GM13976 (cell line): ENCODE data around the gene NAT8L.

ENCODE experiments used
- DNase-seq: peaks from one replicate; pipeline ENCODE4 v3.0.0; 2012; ENCODE audit warnings: low spot score
- in situ Hi-C: fragments of 300-500 bp; cut with MboI; formaldehyde crosslinking; loops from one replicate; pipeline ENCODE4 v1.12.0; 2022; ENCODE audit warnings: low sequenced_read_pairs, mixed read lengths, inconsistent platforms; ENCODE audit not compliant: unreplicated experiment
- TF ChIP-seq, protein P1 (sequence below): IDR thresholded peaks from 2 replicates; pipeline ENCODE4 v1.5.1; 2012; ENCODE audit warnings: borderline replicate concordance, mild to moderate bottlenecking; ENCODE audit not compliant: insufficient read depth; ENCODE audit errors: extremely low read depth, missing control alignments, control extremely low read depth

The NAT8L gene

DNA sequence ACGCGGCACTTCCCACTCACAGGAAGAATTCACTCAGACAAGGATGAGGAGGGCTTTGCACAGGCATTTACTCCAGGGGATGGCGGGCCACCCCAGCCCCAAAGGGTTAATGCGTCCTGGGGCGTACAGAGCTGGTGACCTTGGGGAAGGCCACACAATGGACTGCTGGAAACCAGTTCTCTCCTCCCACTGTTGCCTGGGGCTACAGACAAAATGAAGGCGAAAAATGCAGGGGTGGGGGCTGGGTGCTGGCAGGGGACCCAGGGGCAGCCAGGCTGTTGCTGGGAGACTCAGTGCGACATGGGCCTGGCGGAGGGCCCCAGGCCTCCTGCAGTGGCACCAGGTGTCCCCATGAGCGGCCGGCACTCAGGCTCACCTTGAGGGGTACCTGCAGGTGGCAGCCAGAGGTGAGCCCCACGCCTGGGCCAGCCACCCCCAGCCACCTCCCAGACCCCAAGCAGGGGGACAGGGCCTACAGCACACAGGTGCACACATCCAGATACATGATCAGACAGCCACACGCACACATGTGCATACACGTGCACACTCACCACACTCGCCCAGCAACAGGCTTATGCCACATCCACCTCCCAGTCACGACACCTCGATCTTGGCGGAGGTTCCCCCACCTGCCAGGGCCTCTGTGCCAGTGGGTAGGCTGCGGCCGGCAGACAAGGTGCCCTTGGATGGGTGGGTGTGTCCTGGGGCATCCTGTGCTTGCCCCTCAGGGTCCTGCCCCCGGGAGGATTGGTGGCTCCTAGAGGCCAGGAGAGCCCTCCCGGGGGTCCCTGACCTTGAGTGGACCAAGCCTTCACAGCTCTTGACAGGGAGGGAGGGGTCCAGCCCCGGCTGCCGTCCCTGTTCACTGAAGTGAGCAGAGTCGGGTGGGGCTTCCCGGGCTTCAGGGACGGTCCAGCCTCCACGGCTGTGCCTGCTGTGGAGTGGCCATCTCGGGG is 13.1 kb downstream of the NAT8L start:
- TF ChIP-seq, protein P1, sequence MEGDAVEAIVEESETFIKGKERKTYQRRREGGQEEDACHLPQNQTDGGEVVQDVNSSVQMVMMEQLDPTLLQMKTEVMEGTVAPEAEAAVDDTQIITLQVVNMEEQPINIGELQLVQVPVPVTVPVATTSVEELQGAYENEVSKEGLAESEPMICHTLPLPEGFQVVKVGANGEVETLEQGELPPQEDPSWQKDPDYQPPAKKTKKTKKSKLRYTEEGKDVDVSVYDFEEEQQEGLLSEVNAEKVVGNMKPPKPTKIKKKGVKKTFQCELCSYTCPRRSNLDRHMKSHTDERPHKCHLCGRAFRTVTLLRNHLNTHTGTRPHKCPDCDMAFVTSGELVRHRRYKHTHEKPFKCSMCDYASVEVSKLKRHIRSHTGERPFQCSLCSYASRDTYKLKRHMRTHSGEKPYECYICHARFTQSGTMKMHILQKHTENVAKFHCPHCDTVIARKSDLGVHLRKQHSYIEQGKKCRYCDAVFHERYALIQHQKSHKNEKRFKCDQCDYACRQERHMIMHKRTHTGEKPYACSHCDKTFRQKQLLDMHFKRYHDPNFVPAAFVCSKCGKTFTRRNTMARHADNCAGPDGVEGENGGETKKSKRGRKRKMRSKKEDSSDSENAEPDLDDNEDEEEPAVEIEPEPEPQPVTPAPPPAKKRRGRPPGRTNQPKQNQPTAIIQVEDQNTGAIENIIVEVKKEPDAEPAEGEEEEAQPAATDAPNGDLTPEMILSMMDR: no peak
- DNase-seq: no peak
- in situ Hi-C loops: no loop called here

DNA sequence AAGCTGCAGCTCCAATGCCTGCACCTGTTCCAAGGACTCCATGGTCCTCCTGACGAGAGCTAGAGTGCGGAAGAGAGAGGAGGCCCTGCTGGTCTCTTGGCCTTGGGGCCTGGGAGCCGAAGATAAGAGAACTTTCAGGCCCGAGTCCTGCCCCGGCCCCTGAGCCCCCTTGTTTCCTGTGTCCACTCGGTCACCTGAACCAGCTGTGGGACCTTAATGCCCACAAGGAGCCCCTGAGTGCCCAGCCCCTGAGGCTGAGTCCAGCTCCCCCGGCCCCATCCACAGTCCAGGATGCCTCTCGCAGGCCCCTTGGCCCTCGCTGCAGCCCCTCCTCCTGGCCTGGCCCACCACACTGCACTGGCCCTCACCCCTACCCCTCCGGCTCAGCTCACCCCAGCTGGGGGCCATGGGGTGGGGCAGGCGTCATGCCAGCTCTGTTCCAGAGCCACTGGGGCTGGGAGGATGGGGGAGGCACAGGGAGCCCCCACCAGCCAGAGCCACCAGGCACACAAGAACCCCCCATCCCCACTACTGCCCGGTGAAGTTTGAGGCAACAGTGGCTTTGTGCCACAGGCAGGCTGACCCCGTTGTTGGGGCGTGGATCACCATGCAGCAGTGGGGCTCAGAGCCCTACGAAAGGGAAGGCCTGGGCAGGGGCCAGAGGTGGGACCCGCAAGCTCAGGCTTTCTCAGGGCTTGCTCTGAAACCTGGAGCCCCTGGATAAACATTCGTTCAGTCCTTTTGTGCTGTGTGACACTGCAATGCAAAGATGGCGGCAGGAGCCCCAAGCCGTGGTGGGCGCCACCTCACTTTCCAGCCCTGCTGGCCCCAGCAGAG is 14.1 kb downstream of the NAT8L start:
- DNase-seq: no peak
- TF ChIP-seq, protein P1: no peak
- in situ Hi-C loops: no loop called here

DNA sequence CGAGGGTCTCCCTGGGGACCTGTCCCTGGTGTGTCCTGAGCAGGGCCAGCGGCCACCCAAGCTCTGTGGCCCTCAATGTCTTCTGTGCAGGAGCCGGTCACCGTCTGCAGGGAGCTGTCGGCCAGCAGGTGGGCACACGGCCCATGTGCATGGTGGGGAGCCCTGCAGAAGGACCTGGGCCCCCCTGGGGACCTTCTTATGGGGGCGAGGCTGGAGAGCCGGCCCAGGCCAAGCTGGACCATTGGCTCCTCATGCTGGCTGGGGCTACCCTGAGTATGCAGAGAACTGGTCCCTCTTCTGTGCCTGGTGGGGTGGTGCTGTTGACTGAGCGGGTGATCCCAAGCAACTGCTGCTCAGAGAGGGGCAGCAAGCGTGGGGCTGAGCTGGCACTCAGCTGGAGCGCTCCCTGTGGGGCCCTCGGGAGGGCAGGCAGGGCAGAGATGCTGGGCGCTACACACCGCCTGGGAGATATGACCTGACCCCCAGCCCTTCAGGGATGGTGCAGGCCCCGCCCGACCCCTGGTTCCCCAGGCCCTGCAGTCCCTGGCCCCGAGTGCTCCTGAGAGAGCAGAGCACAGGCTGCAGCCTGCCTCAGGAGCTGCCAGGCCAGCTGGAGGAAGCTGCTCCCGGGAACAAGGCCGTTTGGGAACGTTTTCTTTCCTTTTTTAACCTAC is 14.8 kb downstream of the NAT8L start:
- DNase-seq: no peak
- in situ Hi-C loops: no loop called here
- TF ChIP-seq, protein P1: no peak

DNA sequence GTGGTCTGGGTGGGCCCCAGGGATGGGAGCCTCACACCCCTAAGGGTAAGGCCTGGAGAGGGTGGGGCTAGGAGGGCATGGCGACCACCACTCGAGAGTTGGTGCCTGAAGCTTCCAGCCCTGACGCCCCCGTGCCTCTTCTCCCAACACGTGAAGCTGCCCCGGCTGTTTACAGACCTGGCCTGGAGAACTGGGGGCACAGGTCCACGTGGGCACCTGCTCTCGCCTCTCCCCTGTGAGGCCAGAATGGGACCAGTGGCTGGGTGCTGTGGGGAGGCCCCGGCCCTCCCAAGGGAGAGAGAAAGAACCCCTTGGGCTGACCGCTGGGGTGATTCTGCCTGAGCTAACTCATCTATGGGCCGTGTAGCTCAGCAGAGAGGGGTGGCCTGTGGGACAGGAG is 15.5 kb downstream of the NAT8L start:
- TF ChIP-seq, protein P1: no peak
- no peak for DNase-seq
- in situ Hi-C loops: no loop called here

DNA sequence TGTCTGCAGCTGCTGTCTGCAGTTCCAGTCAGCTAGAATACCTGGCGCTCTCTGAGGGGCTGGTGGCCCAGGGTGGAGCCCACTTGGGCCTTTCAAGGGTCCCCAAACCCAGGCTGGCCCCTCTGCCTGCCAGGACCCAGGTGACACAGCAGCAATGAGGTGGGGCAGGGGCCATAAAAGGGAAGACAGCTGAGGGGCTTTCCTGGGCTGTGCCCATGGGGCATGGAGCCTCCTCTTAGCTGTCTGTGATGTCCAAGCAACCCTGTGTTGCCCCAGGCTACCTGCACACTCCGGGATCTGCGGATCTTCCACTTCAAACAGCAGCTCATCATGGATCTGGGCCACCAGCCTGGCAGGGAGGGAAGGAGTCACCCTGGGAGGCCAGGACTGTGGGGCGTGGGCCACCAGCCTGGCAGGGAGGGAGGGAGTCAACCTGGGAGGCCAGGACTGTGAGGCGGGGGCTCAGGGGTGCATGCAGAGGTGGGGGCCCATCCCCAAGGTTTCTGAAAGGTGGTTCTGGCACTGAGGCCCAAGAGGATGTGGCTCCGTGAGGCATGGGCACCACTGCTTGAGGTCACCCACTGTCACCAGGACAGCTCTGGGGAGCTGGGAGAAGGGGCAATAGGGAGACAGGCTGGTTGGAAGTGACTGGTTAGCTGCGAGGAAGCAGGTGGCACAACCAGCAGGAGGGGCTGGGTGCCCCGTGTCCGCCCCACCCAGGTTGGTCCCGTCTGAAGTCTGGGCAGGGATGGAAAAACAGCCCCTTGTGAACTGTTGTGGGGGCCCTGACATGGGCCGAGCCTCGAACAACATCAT is 16.3 kb downstream of the NAT8L start:
- in situ Hi-C loops: no loop called here
- DNase-seq: no peak
- TF ChIP-seq, protein P1: no peak
